HepG2 (cell line): ENCODE data around the gene TM4SF5. TPM values are rescaled to one million over a fixed set of nuclear protein-coding genes. Genes with fewer than 3 reads are reported as not detected.

Experiments used
- ARNTL ChIP-seq: sonication (generic); formaldehyde crosslinking; IDR thresholded peaks from 2 replicates; pipeline ENCODE4 v1.4.0; 2020; ENCODE audit warnings: mild to moderate bottlenecking, missing genetic modification reagents
- CC2D1A ChIP-seq: sonication (generic); formaldehyde crosslinking; IDR thresholded peaks from 2 replicates; pipeline ENCODE4 v1.8.1; 2023; ENCODE audit warnings: mild to moderate bottlenecking, missing genetic modification reagents
- FLYWCH1 ChIP-seq: sonication (generic); formaldehyde crosslinking; IDR thresholded peaks from 2 replicates; pipeline ENCODE4 v1.8.1; 2023; ENCODE audit warnings: mild to moderate bottlenecking, missing genetic modification reagents
- HDAC2 ChIP-seq: sonication (generic); formaldehyde crosslinking; IDR thresholded peaks from 2 replicates; pipeline ENCODE4 v1.4.0; 2020; ENCODE audit warnings: missing genetic modification reagents
- HOXA5 ChIP-seq: sonication (generic); formaldehyde crosslinking; IDR thresholded peaks from 2 replicates; pipeline ENCODE4 v1.4.0; 2020; ENCODE audit warnings: missing genetic modification reagents
- MED8 ChIP-seq: sonication (generic); formaldehyde crosslinking; IDR thresholded peaks from 2 replicates; pipeline ENCODE4 v1.8.1; 2023; ENCODE audit warnings: mild to moderate bottlenecking, missing genetic modification reagents; ENCODE audit not compliant: insufficient replicate concordance
- MEF2D ChIP-seq: sonication (generic); formaldehyde crosslinking; IDR thresholded peaks from 2 replicates; pipeline ENCODE4 v1.5.1; 2020; ENCODE audit warnings: mild to moderate bottlenecking, missing genetic modification reagents
- MIER3 ChIP-seq: IDR thresholded peaks from 2 replicates; pipeline ENCODE4 v1.6.1; 2016; ENCODE audit warnings: missing compliant biosample characterization, borderline replicate concordance
- MTF1 ChIP-seq: sonication (generic); formaldehyde crosslinking; IDR thresholded peaks from 2 replicates; pipeline ENCODE4 v1.5.0; 2020; ENCODE audit warnings: missing genetic modification reagents
- MYC ChIP-seq: sonication (generic); formaldehyde crosslinking; IDR thresholded peaks from 2 replicates; pipeline ENCODE4 v1.9.0; 2021; ENCODE audit warnings: missing genetic modification reagents, borderline replicate concordance
- NCOA5 ChIP-seq: sonication (generic); formaldehyde crosslinking; IDR thresholded peaks from 2 replicates; pipeline ENCODE4 v1.4.0; 2020; ENCODE audit warnings: missing genetic modification reagents
- NCOR1 ChIP-seq: fragments of 200-600 bp; sonication (generic); IDR thresholded peaks from 2 replicates; pipeline ENCODE4 v1.7.0; 2017; ENCODE audit warnings: antibody characterized with exemption, low read length, borderline replicate concordance
- XRCC5 ChIP-seq: fragments of 200-400 bp; formaldehyde crosslinking; optimal IDR thresholded peaks from 2 replicates; pipeline ENCODE3; 2017; ENCODE audit warnings: mild to moderate bottlenecking, low read length
- ZEB1 ChIP-seq: IDR thresholded peaks from 2 replicates; pipeline ENCODE4 v1.6.1; 2012; ENCODE audit warnings: mild to moderate bottlenecking, low read depth, inconsistent platforms; ENCODE audit not compliant: insufficient replicate concordance
- ZFP82 ChIP-seq: sonication (generic); formaldehyde crosslinking; IDR thresholded peaks from 2 replicates; pipeline ENCODE4 v1.5.1; 2020; ENCODE audit warnings: mild to moderate bottlenecking, missing genetic modification reagents, borderline replicate concordance
- ZKSCAN8 ChIP-seq: IDR thresholded peaks from 2 replicates; pipeline ENCODE4 v1.6.1; 2016; ENCODE audit warnings: borderline replicate concordance, missing genetic modification reagents, missing compliant biosample characterization
- ZNF331 ChIP-seq: sonication (generic); formaldehyde crosslinking; IDR thresholded peaks from 2 replicates; pipeline ENCODE4 v1.4.0; 2020; ENCODE audit warnings: missing genetic modification reagents
- ZNF430 ChIP-seq: sonication (generic); formaldehyde crosslinking; IDR thresholded peaks from 2 replicates; pipeline ENCODE4 v1.9.0; 2021; ENCODE audit warnings: mild to moderate bottlenecking, missing genetic modification reagents
- ZNF550 ChIP-seq: sonication (generic); formaldehyde crosslinking; IDR thresholded peaks from 2 replicates; pipeline ENCODE4 v1.4.0; 2020; ENCODE audit warnings: mild to moderate bottlenecking, missing genetic modification reagents, borderline replicate concordance
- ZNF777 ChIP-seq: sonication (generic); formaldehyde crosslinking; IDR thresholded peaks from 2 replicates; pipeline ENCODE4 v1.4.0; 2020; ENCODE audit warnings: missing genetic modification reagents
- ZNF790 ChIP-seq: sonication (generic); formaldehyde crosslinking; IDR thresholded peaks from 2 replicates; pipeline ENCODE4 v1.8.0; 2022; ENCODE audit warnings: missing genetic modification reagents, mild to moderate bottlenecking, borderline replicate concordance
- polyA plus RNA-seq, 8 experiments: library from polyadenylated mRNA; depleted of rRNA in 3 of 8; stranded (reverse) in 7 of 8; unstranded in 1 of 8; fragments of >200 nt; fragmentation: Illumina TruSeq in 4 of 8; extraction: Trizol in 4 of 8; gene quantifications; 2 replicates each; pipeline versions ENCODE4 v1.2.1 to v1.2.3, GENCODE V29; 2011 to 2016; ENCODE audit warnings: low read depth in 4 of 8, missing spikeins in 1 of 8, mixed read lengths in 1 of 8; ENCODE audit not compliant: insufficient read depth in 1 of 8
- total RNA-seq, 5 experiments: library from RNA; depleted of rRNA; stranded (reverse); fragments of >200 nt; fragmentation: Illumina TruSeq; extraction: Trizol; gene quantifications; 2 replicates each; pipeline ENCODE4 v1.2.3, GENCODE V29; 2016; ENCODE audit warnings: low read depth in 1 of 5
- TF ChIP-seq, protein P1 (sequence below): sonication (generic); formaldehyde crosslinking; IDR thresholded peaks from 2 replicates; pipeline ENCODE4 v1.4.0; 2020; ENCODE audit warnings: mild to moderate bottlenecking, missing genetic modification reagents
- TF ChIP-seq, protein P2 (sequence below): sonication (generic); formaldehyde crosslinking; IDR thresholded peaks from 2 replicates; pipeline ENCODE4 v1.5.1; 2020; ENCODE audit warnings: missing genetic modification reagents, mild to moderate bottlenecking, borderline replicate concordance
- TF ChIP-seq, protein P3 (sequence below): sonication (generic); formaldehyde crosslinking; IDR thresholded peaks from 2 replicates; pipeline ENCODE4 v1.4.0; 2020; ENCODE audit warnings: missing genetic modification reagents; ENCODE audit errors: not compliant biosample characterization
- TF ChIP-seq, protein P4 (sequence below): sonication (generic); formaldehyde crosslinking; IDR thresholded peaks from 2 replicates; pipeline ENCODE4 v1.4.0; 2020; ENCODE audit warnings: missing genetic modification reagents, borderline replicate concordance

TM4SF5 gene
- total and polyA plus RNA-seq, 2 of the 13 experiments (the other 11 are each of a cell fraction or from before 2014, with no cell fraction given): 30.1 to 126 TPM

DNA sequence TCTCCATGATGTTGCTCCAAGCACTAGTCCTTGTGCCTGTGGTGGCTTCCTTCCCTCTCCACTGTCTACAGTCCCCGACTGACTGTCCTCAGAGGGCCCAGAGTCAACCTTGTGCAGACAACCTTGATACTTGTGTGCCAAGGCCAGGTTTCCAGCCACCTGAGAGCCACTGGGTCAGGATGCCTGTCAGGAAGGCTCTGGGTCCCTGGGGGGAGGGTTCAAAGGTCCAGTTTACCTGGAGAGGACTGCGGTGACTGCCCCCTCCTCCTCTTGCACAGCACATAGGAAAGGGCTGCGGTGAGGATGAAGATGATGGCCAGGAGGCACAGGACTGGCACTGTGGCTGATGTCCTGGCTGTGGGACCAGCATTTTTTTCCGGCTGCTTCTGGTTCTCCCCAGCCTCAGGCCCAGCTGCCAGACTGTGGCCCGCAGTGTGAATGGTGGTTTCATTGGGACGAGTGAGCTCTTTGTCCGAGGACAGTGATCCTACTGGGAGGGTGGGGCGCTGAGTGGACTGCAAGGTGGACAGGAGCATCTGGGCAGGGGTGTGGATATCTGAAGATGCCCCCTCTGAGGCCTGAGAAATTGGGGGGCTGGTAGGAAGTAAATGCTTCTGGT is 36.7 kb upstream of the TM4SF5 start (continued):
- TF ChIP-seq MEF2D (CRISPR knock-in tag) (peak; percentile 66; the same call in 1 of the 2 replicates), MED8 (CRISPR knock-in tag) (no peak), ZNF430 (no peak), ZKSCAN8 (CRISPR knock-in tag) (no peak), MTF1 (CRISPR knock-in tag) (no peak), ARNTL (CRISPR knock-in tag) (no peak), CC2D1A (no peak), ZNF331 (CRISPR knock-in tag) (no peak), HDAC2 (CRISPR knock-in tag) (peak; percentile 57; the same call in 1 of the 2 replicates), NCOR1 (0 out of 2 replicates have a peak, but pooled peaks have one; percentile 24), MYC (CRISPR knock-in tag) (0 out of 2 replicates have a peak, but pooled peaks have one; percentile 16), FLYWCH1 (CRISPR knock-in tag) (no peak), ZNF790 (CRISPR knock-in tag) (no peak), ZFP82 (CRISPR knock-in tag) (no peak), HOXA5 (CRISPR knock-in tag) (no peak), ZNF550 (CRISPR knock-in tag) (no peak), MIER3 (CRISPR knock-in tag) (peak; percentile 65; the same call in 1 of the 2 replicates), XRCC5 (no peak), ZEB1 (peak; percentile 92), ZNF777 (CRISPR knock-in tag) (no peak), NCOA5 (CRISPR knock-in tag) (no peak)
- TF ChIP-seq, protein P1, sequence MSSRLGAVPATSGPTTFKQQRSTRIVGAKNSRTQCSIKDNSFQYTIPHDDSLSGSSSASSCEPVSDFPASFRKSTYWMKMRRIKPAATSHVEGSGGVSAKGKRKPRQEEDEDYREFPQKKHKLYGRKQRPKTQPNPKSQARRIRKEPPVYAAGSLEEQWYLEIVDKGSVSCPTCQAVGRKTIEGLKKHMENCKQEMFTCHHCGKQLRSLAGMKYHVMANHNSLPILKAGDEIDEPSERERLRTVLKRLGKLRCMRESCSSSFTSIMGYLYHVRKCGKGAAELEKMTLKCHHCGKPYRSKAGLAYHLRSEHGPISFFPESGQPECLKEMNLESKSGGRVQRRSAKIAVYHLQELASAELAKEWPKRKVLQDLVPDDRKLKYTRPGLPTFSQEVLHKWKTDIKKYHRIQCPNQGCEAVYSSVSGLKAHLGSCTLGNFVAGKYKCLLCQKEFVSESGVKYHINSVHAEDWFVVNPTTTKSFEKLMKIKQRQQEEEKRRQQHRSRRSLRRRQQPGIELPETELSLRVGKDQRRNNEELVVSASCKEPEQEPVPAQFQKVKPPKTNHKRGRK (CRISPR knock-in tag): no peak
- TF ChIP-seq, protein P2, sequence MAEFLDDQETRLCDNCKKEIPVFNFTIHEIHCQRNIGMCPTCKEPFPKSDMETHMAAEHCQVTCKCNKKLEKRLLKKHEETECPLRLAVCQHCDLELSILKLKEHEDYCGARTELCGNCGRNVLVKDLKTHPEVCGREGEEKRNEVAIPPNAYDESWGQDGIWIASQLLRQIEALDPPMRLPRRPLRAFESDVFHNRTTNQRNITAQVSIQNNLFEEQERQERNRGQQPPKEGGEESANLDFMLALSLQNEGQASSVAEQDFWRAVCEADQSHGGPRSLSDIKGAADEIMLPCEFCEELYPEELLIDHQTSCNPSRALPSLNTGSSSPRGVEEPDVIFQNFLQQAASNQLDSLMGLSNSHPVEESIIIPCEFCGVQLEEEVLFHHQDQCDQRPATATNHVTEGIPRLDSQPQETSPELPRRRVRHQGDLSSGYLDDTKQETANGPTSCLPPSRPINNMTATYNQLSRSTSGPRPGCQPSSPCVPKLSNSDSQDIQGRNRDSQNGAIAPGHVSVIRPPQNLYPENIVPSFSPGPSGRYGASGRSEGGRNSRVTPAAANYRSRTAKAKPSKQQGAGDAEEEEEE (CRISPR knock-in tag): no peak
- TF ChIP-seq, protein P3, sequence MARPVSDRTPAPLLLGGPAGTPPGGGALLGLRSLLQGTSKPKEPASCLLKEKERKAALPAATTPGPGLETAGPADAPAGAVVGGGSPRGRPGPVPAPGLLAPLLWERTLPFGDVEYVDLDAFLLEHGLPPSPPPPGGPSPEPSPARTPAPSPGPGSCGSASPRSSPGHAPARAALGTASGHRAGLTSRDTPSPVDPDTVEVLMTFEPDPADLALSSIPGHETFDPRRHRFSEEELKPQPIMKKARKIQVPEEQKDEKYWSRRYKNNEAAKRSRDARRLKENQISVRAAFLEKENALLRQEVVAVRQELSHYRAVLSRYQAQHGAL (CRISPR knock-in tag): no peak
- TF ChIP-seq, protein P4, sequence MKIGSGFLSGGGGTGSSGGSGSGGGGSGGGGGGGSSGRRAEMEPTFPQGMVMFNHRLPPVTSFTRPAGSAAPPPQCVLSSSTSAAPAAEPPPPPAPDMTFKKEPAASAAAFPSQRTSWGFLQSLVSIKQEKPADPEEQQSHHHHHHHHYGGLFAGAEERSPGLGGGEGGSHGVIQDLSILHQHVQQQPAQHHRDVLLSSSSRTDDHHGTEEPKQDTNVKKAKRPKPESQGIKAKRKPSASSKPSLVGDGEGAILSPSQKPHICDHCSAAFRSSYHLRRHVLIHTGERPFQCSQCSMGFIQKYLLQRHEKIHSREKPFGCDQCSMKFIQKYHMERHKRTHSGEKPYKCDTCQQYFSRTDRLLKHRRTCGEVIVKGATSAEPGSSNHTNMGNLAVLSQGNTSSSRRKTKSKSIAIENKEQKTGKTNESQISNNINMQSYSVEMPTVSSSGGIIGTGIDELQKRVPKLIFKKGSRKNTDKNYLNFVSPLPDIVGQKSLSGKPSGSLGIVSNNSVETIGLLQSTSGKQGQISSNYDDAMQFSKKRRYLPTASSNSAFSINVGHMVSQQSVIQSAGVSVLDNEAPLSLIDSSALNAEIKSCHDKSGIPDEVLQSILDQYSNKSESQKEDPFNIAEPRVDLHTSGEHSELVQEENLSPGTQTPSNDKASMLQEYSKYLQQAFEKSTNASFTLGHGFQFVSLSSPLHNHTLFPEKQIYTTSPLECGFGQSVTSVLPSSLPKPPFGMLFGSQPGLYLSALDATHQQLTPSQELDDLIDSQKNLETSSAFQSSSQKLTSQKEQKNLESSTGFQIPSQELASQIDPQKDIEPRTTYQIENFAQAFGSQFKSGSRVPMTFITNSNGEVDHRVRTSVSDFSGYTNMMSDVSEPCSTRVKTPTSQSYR (CRISPR knock-in tag): peak; percentile 42; the same call in 1 of the 2 replicates
